ENCODE measurements around the gene ZFP92.

The ZFP92 gene

GRCh38 chrX:153457827-153458466, 46.7 kb downstream of the ZFP92 start:
- DNase-seq: no peak

- no peak for DNase-seq
Measured at GRCh38 chrX:153458476-153458875, 47.2 kb downstream of the ZFP92 start.

GRCh38 chrX:153459986-153460385, 48.7 kb downstream of the ZFP92 start:
- DNase-seq: no peak

GRCh38 chrX:153460826-153461225, 49.6 kb downstream of the ZFP92 start:
- DNase-seq: no peak

Measured in NCI-H510A (cell line).